DMS53 (cell line): Measurements from ENCODE around the gene USP40.
A peak's percentile ranks its signal among the peaks of the same experiment; 100 is the strongest.

Experiments used
- DNase-seq: peaks from one replicate; lab custom pipeline; 2025; lab: John Stamatoyannopoulos, UW

USP40 gene

GRCh38 chr2:233458031-233458610 is 108.5 kb downstream of the USP40 start:
- no peak for DNase-seq

- no peak for DNase-seq
Measured at GRCh38 chr2:233457356-233457755, 109.2 kb downstream of the USP40 start.

GRCh38 chr2:233456934-233457333 is 109.6 kb downstream of the USP40 start:
- no peak for DNase-seq

GRCh38 chr2:233456111-233456510 is 110.5 kb downstream of the USP40 start:
- DNase-seq: no peak

- no peak for DNase-seq
Measured at GRCh38 chr2:233455491-233455890, 111.1 kb downstream of the USP40 start.

- no peak for DNase-seq
Measured at GRCh38 chr2:233455006-233455405, 111.6 kb downstream of the USP40 start.

GRCh38 chr2:233453916-233454315 is 112.7 kb downstream of the USP40 start:
- no peak for DNase-seq

- no peak for DNase-seq
Measured at GRCh38 chr2:233453111-233453915, 113.3 kb downstream of the USP40 start.

GRCh38 chr2:233451950-233452349 is 114.6 kb downstream of the USP40 start:
- DNase-seq: no peak

- DNase-seq: no peak
Measured at GRCh38 chr2:233450864-233451575, 115.6 kb downstream of the USP40 start.

GRCh38 chr2:233449921-233450863 is 116.4 kb downstream of the USP40 start:
- DNase-seq: no peak

- DNase-seq: peak; percentile 8
Measured at GRCh38 chr2:233449081-233449901, 117.3 kb downstream of the USP40 start.

- DNase-seq: no peak
Measured at GRCh38 chr2:233448575-233448974, 118.0 kb downstream of the USP40 start.

GRCh38 chr2:233448220-233448559 is 118.4 kb downstream of the USP40 start:
- peak; percentile 29 for DNase-seq

GRCh38 chr2:233447506-233448219 is 118.9 kb downstream of the USP40 start:
- DNase-seq: no peak

GRCh38 chr2:233446606-233447305 is 119.8 kb downstream of the USP40 start:
- no peak for DNase-seq

- no peak for DNase-seq
Measured at GRCh38 chr2:233446121-233446520, 120.5 kb downstream of the USP40 start.

- no peak for DNase-seq
Measured at GRCh38 chr2:233445152-233445830, 121.3 kb downstream of the USP40 start.

- no peak for DNase-seq
Measured at GRCh38 chr2:233444501-233444900, 122.1 kb downstream of the USP40 start.
